Measurements from ENCODE around the gene RBM41.
"Not testable (repeated sequence)": the region's sequence is repeated elsewhere in the genome, so short reads cannot be mapped to it uniquely, and the experiment has no call there.

Gene RBM41

DNA sequence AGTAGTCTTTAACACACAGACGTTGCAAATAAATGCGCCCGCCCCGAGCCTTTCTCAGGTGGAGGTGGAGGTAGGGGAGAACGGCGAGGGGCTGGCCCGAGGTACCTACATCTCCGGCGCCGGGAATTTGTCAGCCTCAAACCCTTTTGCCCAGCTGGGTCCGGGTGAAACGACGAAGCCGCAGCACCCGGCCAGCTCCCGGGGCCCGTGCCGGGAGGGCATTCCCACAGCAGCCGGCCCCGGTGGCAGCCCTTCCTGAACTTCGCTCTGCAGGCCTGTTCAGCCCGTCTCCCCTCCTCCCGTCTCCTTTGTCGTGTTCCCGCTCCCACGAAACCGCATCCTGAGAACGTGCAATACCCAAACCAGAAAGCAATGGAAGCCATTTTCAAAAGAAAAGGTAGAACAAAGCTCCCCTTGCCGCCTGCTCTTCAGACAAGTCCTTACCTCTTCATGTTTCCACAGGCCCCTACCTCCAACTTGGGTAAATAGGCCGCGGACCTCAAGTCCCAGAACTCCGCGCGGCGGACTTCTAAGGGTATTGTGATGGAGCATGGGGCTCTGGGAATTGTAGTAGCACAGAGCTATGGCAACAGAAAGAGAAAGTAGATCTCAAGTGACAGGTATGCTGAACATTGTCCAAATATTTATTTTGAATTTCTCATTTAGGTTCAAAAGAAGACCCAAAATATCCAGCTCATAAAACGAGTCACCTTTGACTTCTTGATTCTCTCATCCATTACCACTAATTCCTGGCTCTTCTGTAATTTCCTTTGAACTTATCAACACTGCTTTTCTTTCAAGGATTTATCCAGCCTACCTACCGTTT lies at the start of gene RBM41:
TSS of gene RBM41 (minus strand) at position 501 of the 826 bp plus-strand sequence. CDS start at position 452, 49 bp downstream.
- DNase-seq: peak; percentile 63 to 69

DNA sequence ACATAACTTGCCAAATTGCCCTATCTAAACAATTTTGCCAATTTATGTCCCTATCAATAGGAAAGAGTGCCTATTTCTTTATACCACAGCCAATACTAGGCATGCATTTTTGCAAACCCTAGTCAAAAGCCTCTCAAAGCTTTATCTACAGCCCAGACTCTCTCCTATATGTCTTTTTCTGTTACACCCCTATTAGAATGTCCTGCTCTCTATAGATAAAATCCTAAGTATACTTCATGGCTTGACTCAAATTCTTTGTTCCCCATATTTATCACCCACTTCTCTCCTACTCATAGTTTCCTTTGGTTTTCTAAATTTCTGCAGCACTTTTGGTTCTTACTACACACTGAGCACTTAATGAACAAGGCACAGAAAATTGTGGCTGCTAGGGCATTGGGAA lies 49.6 kb upstream of the RBM41 start:
- no peak for DNase-seq

DNA sequence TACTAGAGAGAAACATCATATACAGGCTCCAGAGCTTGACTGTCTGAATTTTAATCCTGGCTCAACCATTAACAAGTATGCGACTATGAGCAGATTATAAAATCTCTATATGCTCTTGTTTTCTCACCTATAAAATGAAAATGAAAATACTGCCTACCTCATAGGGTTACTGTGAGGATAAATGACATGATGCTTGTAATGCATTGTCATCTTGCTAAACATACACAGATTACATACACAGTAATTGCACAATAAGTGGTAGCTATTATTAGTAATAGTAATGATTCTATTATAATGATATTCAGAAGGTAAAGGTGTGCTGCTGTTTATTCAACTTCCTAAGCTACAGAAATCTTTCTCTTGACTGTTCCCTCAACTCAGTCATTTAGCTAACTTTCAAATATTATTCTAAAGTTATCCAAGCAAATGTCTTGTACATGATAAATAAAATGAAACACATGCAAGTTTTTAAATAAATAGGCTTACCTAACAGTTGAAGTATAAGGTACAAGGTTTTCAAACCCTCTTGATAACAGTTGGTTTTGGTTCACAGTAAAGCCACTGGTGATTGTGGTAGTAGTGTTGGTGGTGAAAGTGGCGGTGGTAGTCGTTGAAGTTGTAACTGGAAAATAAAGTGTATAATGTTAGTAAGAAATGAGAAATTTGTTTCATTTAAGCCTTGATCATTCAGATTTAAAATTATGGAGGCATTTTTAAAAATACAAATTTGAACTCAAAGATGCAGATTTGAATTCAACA lies 48.7 kb upstream of the RBM41 start:
- DNase-seq: no peak

DNA sequence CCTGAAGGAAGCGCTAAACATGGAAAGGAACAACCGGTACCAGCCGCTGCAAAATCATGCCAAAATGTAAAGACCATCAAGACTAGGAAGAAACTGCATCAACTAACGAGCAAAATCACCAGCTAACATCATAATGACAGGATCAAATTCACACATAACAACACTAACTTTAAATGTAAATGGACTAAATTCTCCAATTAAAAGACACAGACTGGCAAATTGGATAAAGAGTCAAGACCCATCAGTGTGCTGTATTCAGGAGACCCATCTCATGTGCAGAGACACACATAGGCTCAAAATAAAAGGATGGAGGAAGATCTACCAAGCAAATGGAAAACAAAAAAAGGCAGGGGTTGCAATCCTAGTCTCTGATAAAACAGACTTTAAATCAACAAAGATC lies 39.0 kb upstream of the RBM41 start:
- not testable (repeated sequence) for DNase-seq

DNA sequence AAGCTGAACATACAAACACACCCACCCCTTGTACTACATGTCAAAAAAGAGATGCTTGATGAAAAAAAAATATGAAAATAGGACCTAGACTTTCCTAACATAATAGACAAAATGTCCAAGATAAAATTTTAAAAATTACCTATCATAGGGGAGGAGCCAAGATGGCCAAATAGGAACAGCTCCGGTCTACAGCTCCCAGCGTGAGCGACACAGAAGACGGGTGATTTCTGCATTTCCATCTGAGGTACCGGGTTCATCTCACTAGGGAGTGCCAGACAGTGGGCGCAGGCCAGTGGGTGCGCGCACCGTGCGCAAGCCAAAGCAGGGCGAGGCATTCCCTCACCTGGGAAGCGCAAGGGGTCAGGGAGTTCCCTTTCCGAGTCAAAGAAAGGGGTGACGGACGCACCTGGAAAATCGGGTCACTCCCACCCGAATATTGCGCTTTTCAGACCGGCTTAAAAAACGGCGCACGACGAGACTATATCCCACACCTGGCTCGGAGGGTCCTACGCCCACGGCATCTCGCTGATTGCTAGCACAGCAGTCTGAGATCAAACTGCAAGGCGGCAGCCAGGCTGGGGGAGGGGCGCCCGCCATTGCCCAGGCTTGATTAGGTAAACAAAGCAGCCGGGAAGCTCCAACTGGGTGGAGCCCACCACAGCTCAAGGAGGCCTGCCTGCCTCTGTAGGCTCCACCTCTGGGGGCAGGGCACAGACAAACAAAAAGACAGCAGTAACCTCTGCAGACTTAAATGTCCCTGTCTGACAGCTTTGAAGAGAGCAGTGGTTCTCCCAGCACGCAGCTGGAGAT lies 37.2 kb upstream of the RBM41 start:
- not testable (repeated sequence) for DNase-seq

DNA sequence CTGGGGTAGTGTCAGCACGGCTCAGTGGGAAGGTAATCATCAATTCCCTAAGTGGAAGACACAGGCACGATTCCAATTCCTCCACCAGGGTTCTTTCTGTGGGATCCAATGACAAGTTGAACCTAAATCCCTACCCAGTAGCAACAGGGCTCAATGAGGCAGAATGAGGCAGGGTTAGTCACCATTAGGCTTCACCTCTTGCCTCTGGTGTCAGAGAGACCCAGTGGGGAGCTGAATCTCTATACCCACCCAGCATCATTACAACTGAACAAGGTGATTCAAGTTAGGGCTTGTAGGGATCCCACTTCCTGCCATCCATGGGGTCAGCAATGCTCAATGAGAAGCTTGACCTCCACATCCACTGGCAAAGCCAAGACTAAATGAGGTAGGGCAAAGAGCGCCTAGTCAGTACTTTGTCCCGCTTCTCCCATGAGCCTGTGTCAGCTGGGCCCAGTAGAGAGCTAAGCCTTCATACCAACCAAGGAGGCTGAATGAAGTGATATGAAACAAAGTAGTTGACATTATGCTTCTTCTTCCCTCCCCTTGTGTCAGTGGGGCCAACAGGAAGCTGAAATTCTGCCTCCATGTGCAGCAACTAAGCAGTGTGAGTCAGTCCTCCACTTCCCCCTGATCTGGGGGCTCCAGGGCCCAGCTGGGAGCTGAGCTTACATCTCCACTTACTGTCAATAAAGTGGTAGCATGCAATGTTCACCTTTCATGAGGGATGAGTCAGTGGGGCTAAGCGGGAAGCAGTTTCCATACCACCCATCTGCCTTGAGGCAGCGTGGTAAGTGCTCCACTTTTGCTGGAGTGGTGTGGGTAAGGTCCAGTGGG lies 36.4 kb upstream of the RBM41 start:
- DNase-seq: peak in 1 of 2 experiments; percentile 3

DNA sequence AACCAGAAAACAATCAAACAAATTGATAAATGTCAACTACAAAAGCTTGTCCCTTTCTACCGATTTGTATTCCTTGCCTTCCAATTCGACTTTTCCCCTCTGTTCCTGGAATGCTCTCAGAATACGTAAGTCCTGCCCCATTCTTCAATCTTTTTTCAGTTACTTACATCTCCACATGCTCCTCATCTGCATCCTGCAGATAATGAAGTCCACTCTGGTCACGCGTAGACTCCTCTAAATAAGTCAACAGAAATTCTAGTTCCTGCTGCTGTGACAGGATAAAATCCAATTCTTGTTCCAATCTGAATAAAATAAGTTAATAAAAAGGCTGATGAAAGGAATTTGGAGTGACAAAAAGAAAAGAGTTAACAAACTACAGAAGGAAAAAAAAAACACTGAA lies 34.4 kb upstream of the RBM41 start:
- DNase-seq: no peak

DNA sequence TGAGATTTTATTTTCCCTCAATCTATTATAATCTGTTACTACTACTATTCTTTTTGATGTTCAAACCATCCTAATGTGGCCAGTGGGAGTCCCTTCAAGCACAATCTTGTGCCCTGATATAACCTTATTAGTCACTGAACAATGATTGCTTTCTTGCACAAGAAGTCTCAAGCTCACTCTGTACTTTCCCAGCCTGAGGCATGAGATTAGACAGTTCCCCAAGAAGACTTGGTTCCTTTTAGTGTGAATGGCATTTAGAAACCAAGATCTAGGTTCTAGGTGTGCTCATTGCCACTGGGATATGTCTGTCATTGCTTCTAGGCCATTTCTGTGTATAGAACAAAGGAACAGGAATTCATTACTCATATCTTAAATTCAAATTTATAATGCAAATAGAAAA lies 28.0 kb upstream of the RBM41 start:
- no peak for DNase-seq

DNA sequence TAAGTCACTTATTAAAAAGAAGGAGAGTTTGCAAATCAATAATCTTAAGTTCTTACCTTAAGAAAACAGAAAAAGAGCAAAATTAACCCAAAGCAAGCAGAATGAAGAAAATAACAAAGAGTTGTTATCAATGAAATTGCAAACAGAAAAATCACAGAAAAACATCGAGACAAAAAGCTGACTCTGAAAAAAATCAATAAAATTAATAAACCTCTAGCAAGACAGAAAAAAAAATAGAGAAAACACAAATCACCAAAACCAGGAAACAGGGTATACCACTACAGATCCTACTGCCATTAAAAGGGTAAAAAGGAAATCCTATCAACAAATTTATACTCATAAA lies 17.3 kb upstream of the RBM41 start:
- no peak for DNase-seq

DNA sequence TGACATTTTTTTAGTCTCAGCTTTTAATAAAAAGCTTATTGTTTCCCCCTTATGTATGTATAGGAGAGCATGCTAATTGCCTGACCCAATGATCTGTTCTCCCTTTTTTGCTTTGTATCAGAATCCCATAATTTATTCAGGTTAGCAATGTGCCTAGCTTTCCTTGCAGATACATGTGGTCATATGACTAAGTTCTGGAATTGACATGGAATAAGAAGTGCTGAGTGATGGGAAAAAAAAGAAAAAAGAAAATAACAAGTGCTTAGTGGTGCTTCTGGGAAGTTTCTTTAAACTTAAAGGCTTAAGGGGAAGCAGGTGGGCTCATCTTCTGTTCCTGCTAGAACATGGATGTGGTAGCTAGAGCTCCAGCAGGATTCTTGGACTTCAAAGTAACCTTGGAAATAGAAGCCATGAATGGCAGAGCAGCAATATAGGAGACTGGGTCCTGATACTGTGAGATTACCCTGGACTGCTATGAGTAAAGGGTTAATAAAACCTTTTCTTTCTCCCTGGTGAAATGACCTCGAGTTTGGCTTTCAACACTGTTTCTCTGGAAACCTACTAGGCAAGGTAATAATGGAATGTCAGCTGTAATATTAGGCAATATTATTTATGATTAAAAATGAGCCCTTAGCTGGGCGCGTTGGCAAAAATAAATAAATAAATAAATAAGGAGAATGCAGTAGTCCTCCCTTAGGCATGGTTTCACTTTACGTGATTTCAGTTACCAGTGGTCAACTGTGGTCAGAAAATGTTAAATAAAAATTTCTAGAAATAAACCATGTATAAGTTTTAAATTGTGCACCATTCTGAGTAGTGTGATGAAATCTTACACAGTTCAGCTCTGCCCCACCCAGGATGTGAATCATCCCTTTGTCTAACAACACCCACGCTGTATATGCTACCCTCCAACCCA lies 16.7 kb upstream of the RBM41 start:
- peak in 1 of 2 experiments; percentile 0 for DNase-seq

DNA sequence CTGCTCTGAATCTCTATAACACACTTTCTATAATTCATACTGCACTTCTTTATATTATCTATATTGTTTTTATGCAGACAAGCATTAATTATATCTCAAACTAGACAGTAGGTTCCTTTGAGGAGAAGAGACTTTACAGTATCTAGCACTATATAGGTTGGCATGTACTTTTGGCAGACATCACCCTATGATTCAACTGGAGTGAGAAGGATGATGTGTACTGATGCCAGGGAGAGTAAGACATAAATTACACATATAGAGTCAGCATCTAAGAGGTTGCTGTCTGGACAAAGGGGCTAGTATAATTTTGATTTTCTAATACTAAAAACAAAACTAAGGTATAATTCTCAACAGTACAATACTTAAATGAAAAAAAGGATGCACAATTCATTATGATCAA lies 5.1 kb upstream of the RBM41 start:
- no peak for DNase-seq

DNA sequence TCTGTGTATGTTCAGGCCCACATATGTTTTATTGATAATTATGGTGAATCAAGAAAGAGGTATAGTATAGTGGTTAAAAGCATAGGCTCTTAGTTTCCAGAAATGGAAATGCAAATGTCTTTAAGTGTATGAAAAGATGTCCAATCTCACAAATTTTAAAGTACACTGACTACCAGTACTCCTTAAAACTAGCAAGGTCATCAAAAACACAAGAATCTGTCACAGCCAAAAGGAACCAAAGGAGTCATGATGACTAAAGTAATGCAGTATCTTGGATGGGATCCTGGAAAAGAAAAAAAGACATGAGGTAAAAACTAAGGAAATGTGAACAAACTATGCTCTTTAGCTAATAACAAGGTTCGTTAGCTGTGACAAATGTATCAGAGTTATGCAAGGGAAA lies 661 bp upstream of the RBM41 start:
- DNase-seq: no peak

DNA sequence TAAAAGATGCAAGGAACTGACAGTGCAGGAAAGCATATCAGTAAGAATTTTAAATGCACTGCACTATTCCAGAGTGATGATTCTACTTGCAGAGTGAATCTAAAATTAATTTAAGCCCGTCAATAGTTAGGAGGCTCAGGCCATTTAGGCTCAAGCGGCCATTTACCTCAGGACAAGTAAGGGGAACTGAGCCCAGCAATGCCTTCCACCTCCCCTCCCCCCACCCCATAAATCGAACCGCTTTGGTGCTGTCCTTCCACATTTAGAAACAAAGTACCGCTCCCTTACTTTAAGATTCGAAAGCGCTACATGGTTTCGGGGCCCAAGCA lies 665 bp downstream of the RBM41 start:
- DNase-seq: peak in 1 of 2 experiments; percentile 1

DNA sequence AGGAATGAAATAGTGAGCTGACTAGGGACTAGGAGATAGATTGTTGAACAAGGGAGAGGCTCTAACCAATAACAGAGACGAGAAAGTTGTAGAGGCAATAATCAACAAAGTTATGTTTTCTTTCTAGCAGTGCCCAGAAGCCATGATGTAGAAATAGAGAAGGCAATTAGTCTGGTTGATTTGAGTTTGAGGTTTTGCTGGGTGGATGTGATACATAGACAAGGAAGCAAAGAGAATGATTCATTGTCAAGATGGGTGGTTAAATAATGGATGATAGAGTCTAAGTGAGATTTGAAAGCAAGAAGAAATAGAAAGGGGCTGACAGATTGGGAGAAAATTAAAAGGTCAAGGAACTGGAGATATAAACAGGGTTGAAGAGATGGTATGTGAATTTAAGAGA lies 11.2 kb downstream of the RBM41 start:
- DNase-seq: no peak

DNA sequence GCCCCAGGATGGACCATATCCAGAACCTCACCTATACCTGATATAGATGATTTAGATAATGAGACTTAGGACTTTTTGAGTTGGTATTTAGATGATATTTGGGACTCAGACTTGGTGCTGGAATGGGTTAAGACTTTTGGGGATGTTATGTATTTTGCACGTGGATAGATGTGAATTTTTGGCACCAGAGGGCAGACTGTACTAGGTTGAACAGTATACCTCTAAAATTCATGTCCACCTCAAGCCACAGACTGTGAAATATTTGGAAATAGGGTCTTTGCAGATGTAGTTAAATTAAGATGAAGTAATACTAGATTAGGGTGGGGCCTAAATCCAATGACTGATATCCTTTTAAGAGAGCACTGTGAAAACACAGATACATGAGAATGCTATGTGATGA lies 15.6 kb downstream of the RBM41 start:
- DNase-seq: peak in 1 of 2 experiments; percentile 1

DNA sequence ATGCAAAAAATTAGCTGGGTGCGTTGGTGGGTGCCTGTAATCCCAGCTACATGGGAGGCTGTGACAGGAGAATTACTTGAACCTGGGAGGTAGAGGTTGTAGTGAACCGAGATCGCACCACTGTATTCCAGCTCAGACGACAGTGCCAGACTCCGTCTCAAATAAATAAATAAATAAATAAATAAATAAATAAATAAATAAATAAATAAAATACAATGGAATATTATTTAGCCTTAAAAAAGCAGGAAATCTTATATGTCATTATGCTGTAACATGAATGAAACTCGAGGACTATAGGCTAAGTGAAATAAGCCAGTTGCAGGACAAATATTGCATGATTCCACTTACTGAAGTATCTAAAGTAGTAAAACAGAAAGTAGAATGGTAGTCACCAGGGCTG lies 42.5 kb downstream of the RBM41 start:
- no peak for DNase-seq

DNA sequence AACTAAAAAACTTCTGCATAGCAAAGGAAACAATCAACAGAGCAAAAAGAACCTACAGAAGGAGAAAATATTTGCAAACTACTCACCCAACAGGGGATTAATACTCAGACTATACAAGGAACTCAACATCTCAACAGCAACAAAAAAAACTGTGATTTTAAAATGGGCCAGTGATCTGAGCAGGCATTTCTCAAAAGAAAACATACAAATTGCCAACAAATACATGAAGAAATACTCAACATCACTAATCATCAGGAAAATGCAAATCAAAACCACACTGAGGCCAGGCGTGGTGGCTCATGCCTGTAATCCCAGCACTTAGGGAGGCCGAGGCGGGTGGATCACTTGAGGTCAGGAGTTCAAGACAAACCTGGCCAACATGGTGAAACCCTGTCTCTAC lies 60.9 kb downstream of the RBM41 start:
- not testable (repeated sequence) for DNase-seq

DNA sequence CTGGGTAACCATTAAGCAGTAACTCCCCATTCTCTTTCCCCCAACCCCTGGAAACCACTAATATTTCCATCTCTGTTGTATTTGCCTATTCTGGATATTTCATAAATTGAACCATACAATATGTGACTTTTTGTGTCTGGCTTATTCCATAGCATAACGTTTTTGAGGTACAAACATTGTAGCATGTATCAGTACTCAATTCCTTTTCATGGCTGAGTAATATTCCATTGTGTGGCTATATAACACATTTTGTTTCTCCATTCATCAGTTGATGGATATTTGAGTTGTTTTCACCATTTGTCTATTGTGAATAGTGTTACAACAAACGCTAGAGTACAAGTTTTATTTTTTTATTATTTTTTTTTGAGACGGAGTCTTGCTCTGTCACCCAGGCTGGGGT lies 63.6 kb downstream of the RBM41 start:
- DNase-seq: no peak

DNA sequence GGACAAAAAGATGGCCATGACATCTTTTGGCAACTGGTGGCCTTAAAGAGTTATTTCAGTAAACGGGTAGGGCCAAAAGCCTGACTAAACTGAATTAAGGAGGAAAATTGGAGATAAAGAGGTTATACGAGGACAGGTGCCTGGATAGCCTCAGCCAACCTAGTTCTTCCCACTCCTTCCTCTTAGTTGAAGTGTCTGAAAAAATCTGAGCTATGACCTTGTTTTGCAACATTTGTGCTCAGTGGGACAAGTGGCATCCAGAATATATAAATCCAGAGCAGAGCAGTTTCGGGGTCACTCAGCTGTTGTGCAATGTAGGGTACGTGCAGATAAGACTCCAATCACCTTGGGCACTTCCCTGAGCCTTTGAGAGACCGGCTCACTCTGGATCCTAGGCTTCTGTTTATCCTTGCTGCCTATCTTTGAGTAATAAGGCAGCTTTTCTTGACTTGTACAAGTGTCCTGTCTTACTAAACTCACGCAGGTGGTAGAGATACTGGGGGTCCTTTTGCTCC lies 68.4 kb downstream of the RBM41 start:
- no peak for DNase-seq

DNA sequence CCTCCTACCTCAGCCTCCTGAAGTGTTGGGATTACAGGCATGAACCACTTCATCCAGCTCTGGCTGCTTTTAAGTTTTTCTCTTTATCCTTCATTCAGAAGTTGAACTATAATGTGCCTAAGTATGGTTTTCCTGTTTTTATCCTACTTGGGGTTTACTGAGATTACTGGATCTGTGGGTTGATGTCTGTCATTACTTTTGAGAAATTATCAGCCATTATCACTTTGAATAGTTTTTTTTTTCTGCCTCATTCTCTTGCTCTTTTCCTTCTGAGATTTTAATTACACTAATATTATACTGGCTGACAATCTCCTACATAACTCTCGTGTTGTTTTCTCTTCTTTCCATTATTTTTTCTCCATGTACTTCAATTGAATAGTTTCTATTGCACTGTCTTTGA lies 71.0 kb downstream of the RBM41 start:
- DNase-seq: no peak

DNA sequence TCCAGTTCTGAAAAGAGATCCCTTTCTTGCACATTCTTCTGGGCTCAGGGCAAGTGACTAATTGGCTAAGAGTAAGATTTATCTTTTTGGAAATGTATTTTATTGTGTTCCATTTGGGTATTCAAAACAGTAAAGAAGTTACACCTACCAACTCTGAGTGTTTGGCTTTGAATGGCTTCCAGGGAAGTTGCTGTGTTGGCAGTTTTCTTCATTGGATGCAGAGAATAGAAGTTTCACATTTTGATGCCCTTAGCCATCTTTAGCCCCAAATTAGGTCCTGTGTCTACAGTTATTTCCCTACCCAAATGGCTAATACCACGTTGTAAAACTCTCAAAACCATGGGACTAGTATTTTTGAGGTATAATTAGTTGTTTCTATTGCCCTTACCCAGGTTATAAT lies 88.9 kb downstream of the RBM41 start:
- no peak for DNase-seq
